Erythroblast (primary cell): Measurements from ENCODE around the gene EXOC2.

Source experiments
- GATA1 ChIP-seq: IDR thresholded peaks from 2 replicates; pipeline ENCODE4 v1.6.1; 2011; ENCODE audit warnings: low read depth, mild to moderate bottlenecking, control low read depth, low read length, moderate library complexity
- POLR2A ChIP-seq: IDR thresholded peaks from 2 replicates; pipeline ENCODE4 v1.6.1; 2011; ENCODE audit warnings: mild to moderate bottlenecking, low read length

GRCh38 chr6:449486-450419 is 243.2 kb downstream of the EXOC2 start:
- no peak for TF ChIP-seq POLR2A
- TF ChIP-seq GATA1: no peak
